Activated T-cell treated with anti-CD3 and anti-CD28 coated beads, Interleukin-2, amount 50 U/mL, for 1 hour (primary cell): ENCODE data around the gene DSCAML1.
"Not testable (repeated sequence)": the region's sequence is repeated elsewhere in the genome, so short reads cannot be mapped to it uniquely, and the experiment has no call there.

Source experiments
- DNase-seq: peaks from one replicate; pipeline ENCODE4 v3.0.0-alpha.2; 2020

DSCAML1 gene

DNA sequence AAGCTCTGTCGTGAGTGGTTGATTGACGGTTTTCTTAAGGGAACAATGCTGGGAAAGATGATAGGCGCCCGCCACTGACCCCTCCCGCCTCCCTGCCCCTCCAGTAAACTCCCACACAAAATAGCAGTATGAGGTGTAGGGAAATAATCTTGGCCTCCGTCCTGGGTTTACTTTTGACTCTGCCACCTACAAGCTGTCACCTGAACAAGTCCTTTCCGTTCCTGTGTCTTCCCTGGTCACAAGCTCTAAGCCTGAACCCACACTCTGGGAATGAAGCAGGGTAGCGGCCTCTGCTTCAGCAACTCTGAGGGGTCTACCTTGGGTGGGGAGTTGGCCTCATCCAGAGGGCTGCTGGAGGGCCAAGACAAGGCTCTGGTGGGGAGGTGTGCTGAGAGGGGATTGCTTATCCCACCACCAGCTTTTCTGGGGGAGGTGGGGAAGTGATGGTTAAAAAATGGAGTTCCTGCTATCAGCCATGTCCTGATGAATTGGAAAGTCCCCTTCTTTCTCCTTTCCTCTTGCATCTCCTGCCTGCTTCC lies 381.6 kb downstream of the DSCAML1 start:
- no peak for DNase-seq

DNA sequence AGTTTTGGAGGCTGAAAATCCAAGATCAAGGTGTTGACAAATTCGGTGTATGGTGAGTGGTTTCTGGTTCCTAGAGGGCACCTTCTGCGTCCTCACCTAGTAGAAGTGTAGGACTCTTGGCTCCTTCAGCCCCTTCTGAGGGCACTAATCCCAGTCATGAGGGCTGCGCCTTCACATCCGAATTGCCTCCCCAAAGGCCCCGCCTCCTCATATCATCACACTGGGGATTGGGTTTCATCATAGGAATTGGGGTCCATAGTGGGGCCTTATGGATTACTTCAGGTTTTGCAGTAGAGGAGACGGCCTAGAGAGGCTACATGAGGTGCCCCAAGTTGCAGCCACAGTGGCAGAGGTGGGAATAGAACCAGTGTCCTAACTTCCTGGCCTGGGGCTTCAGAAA lies 382.3 kb downstream of the DSCAML1 start:
- DNase-seq: no peak

DNA sequence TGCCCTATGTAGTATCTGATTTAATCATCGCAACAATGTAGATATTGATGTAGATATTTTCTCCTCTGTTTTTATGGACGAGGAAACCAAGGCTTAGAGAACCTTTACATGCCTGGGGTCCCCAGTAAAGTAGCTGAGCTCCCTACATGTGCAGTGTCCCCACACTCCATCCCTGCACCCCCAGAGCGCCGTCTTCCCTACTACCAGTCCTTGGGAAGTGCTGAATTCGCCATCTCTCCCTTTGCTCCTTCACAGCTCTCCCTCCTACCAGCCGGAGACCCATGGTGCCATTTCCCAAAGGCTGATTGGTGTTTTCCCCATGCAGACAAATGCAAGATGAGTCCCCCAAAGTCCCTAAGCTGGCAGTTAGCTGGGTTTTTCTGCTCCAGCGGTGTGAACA lies 383.4 kb downstream of the DSCAML1 start:
- no peak for DNase-seq

DNA sequence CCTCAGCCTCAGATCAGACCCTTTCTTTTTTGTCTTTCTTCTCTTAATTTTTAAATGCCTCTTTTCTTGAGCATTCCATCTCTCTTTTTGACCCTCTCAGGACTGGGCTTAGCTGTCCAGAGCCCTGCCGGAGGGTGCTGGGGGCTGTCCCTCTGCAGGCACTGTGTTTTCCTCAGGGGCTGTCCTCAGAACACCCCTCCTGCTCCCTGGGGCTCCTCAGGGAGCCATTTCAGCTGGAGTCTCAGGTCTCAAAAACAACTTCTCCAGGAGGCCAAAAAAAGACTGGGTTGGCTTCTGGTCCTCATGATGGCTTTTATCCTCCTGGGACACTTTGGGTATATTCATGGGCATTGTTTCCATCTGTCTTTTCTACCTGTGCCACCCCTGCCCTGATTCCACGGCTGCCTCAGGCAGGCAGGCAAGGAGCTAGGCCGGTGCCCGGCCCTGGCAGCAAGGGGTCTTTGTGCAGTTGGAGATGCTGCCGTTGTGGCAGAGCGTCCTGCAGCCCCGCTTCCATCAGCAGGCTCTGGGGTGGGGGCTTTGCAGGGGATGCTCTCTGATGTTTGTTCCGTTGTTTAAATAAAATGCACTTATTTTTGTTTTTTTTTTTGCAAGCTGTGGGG lies 384.3 kb downstream of the DSCAML1 start:
- no peak for DNase-seq

DNA sequence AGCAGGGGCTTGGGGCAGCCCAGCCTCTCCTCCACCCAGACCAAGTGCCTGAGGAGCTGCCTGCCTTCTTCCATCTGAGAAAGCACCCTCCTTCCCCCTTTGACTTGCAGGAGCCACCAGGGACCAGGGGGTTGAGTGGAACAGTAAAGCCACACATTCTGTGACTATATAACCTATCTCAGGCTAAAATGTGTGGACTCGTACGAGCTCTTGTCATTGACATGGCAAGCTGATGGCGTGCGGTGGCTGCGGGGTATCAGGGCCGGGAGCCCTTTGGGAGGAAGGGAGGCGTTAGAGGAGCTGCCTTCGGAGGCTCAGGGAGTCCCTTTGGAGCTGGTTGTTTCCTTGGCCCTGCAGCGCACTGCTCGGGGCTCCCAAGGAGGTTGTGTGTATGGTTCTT lies 384.8 kb downstream of the DSCAML1 start:
- DNase-seq: no peak

DNA sequence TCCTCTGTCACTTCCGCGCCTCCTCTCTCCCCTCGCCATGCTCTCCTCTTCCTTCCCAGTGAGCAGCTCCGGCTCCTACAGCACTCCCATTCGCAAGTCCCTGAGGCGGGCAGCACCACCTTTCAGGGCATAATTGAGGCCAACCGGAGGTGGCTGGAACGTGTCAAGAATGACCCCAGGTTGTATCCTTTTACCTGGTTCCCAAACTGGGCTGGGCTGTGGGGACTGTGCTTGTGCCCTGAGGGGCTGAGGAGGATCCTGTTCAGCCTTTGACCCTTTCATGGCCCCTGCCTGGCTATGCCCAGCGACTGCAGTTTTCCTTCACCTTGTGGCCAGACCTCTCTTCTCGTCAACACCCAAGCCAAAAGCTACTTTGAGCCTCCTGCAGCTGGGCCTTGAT lies 385.3 kb downstream of the DSCAML1 start:
- no peak for DNase-seq

DNA sequence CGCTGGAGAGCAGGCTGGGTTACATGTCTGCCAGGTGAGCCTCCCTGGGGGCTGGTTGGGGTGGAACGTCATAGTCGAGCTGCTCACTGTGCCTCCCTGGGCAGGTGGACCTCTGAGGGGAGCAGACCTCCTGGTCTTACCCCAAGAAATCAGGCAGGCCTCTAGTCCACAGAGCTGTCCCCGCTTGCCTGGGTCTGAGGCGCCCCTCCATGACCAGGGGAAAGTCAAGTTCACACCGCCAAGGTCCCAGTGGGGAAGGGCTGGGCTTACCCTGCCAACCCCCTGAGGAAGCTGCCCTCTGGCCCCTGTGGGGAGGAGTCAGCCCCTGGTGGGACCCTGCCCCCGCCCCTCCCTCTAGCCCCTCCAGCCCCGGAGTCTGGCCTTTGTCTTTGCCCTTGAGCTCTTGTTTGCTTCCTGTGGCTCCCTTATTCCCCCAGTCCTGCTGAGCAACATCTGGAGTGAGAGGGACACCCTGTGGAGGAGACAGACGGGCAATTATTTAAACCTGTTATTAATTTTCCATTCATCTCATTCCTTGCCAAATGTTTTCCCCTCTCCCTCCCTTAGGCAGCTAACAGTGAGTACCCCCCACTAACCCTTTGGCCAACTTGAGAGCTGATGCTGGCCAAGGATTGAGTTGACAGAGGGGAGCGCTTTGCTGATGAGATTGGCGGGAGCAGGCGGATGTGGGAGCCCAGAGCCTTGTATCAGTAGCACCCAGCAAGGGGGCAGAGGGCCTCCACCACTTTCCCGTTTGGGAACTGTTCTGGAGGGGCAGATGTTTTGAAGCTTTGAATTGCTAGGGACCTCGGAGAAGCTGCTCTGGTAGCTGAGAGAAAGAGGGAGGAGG lies 385.9 kb downstream of the DSCAML1 start:
- no peak for DNase-seq

DNA sequence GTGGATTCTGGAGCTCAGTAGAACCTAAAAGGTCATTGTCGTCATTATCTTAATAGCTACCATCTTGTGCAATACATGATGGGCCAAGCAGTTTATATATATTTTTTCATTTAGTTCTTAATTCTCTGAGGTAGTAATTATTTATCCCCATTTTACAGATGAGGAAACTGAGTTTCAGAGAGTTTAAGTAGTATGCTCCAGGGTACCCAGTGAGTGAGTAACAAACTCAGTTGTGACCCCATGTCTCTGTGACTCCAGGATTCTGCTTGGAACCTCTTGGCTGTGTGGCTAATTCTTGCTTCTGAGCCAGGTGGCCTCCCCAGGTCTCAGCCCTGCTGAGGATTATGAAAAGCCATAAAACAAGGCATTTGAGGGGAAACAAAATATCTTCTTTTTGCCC lies 386.8 kb downstream of the DSCAML1 start:
- no peak for DNase-seq

DNA sequence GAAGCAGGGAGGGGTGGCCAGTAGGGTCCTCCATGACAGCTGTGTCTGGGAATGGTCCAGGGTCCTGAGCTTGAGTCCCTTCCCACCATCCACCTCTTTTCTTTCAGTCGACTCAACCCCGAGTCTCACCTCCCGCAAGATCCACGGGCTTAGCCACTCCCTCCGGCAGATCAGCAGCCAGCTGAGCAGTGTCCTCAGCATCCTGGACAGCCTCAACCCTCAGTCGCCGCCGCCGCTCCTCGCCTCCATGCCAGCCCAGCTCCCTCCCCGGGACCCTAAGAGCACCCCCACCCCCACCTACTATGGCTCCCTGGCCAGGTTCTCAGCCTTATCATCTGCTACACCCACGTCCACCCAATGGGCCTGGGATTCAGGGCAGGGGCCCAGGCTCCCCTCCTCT lies 387.5 kb downstream of the DSCAML1 start:
- DNase-seq: no peak

DNA sequence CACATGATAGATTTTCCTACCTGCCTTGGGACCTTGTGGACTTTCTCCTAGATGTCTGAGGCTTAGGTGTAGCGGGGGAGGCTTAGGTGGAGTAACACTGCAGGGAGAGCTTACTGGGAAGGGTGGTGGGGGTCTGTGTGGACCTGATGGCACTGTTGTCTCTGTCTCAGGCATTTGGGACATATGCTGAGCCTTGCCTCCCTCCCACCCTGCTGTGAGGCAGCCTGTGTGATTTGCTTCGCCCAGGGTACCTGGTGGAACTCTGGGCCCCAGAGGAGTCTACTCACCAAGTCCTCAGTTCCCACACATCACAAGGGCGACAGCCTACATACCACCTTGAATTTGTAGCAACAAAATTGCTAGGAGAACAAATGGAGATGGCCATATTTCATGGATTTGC lies 388.7 kb downstream of the DSCAML1 start:
- DNase-seq: no peak

DNA sequence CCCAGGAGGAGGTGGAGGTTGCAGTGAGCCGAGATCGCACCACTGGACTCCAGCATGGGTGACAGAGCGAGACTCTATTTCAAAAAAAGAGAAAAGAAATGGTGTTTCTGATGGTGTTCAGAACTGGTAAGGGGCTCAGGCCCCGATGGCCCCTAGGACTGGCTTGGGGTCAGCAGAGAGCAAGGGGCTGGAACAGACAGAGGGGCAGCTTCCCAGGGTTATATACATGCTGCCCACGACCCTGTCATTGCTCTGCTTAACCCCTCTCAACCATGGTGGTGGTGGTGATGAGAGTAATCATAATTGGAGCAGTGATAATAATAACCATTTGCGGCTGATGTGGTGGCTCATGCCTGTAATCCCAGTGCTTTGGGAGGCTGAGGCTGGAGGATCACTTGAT lies 390.0 kb downstream of the DSCAML1 start:
- DNase-seq: no peak

DNA sequence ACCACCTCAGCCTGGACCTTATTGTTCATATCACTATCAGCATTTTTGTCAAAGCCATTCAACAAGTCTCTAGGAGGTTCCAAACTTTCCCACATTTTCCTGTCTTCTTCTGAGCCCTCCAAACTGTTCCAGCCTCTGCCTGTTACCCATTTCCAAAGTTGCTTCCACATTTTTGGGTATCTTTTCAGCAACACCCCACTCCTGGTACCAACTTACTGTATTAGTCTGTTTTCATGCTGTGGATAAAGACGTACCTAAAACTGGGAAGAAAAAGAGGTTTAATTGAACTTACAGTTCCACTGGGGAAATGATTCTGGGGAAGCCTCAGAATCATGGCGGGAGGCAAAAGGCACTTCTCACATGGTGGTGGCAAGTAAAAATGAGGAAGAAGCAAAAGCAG lies 391.1 kb downstream of the DSCAML1 start:
- DNase-seq: not testable (repeated sequence)

DNA sequence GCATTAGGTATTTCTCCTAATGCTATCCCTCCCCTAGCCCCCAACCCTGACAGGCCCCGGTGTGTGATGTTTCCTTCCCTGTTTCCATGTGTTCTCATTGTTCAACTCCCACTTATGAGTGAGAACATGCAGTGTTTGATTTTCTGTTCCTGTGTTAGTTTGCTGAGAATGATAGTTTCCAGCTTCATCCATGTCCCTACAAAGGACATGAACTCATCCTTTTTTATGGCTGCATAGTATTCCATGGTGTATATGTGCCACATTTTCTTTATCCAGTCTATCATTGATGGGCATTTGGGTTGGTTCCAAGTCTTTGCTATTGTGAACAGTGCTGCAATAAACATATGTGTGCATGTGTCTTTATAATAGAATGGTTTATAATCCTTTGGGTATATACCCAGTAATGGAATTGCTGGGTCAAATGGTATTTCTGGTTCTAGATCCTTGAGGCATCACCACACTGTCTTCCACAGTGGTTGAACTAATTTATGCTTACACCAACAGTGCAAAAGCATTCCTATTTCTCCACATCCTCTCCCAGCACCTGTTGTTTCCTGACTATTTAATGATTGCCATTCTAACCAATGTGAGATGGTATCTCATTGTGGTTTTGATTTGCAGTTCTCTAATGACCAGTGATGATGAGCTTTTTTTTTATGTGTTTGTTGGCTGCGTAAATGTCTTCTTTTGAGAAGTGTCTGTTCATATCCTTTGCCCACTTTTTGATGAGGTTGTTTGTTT lies 397.7 kb downstream of the DSCAML1 start:
- DNase-seq: not testable (repeated sequence)

DNA sequence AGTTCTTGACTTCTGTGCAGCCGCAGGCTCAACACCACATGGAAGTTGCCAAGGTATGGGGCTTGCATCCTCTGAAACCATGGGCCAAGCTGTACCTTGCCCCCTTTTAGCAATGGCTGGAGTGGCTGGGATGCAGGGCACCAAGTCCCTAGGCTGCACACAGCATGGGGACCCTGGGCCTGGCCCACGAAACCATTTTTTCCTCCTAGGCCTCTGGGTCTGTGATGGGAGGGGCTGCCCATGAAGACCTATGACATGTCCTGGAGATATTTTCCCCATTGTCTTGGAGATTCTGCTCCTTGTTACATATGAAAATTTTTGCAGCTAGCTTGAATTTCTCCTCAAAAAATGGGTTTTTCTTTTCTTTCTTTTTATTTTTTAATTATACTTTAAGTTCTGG lies 398.4 kb downstream of the DSCAML1 start:
- not testable (repeated sequence) for DNase-seq

DNA sequence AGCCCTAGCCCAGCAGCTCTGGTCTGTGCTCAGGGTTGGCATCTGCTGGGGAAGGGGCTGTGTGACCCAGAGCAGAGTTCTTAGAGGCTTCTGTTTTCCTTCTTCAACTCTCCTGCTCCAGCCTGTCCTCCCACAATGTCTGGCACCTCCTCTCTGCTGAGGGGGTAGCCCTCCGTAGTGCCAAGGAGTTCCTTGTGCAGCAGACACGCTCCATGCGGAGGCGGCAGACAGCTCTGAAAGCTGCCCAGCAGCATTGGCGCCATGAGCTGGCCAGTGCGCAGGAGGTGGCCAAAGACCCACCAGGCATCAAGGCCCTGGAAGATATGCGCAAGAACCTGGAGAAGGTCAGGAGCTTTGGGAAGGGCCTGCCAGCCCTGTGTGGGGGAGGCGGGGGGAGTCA lies 400.0 kb downstream of the DSCAML1 start:
- DNase-seq: no peak

DNA sequence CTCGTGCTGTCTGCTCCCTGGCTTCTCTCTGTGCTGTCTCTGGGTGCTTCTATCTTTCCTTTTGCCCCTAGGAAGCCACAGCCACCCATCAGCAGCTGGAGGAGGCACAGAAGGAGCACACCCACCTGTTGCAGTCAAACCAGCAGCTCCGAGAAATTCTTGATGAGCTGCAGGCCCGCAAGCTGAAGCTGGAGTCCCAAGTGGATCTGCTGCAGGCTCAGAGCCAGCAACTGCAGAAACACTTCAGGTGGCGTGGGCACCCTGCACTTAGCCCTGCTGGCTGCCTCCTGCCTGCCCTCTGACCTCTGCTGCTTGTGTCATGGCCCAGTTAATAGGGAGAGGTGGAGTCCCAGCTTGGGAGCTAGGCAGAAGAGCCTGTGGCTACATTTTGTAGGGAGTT lies 401.5 kb downstream of the DSCAML1 start:
- no peak for DNase-seq

DNA sequence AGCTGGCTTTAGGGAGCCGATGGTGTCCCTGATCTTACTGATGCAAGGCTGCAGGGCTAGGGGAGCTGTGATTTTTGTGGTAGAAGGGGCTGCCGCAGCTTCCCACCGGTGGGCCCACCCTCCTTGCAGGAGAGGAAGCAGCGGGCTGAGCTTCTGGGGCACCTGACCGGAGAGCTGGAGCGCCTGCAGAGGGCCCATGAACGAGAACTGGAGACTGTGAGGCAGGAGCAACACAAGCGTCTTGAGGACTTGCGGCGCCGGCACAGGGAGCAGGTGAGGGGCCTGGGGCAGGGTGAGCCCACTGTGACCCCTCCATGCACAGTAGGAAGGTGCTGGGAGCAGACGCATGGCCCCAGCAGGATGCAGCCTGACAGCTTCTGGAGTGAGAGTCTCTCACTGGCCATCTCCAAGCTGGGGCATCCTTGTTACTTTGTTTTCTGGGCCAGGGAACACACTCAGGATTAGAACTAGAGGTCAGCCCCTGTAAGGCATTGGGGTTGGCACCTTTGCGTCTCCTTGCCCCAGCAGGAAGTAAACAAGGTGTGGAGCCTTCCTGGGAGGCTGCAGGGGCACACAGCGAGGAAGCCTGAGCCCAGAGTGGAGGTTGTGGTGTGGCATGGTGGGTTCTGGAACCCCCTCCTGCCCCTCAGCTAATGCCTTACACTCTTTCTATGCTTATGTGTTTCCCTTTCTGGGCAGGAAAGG lies 402.6 kb downstream of the DSCAML1 start:
- DNase-seq: no peak

DNA sequence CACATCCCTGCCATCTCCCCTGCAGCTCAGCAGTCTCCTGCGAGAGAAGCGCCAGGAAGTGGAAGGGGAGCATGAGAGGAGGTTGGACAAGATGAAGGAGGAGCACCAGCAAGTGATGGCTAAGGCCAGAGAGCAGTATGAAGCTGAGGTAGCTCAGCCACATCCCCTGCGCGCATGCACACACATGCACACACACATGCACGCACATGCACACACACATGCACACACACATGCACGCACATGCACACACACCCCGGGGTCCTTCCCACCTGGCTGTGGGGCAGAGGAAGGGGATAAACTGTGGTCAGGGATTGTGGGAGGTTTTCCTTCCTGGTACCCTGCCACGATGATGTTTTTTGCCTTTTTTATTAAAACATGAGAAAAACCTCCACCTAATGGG lies 404.0 kb downstream of the DSCAML1 start:
- no peak for DNase-seq

DNA sequence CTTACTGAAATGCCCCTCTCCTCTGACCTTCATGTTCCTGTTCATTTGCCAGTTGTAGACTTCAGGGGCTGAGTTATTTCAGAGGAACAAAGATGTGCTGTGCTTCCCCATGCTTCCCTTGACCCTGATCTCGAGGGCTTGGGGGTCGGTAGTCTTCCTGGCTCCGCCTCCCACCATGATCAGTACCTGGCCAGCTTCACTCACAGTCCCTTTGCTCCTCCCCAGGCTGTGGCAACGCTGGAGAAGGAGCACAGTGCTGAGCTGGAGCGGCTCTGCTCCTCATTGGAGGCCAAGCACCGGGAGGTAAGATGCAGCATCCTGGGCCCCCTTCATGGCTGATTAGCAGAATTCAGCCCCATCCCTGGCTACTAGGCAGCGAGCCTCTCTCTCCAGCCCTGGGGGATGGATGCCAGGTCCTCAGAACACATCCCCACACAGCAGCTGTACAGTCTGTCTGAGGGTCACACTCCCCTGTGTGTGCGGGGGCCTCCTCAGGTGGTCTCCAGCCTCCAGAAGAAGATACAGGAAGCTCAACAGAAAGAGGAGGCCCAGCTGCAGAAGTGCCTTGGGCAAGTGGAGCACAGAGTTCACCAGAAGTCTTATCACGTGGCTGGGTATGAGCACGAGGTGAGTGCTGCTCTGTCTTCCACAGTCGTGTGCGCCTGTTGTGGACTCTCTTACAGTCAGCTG lies 404.9 kb downstream of the DSCAML1 start:
- DNase-seq: no peak

DNA sequence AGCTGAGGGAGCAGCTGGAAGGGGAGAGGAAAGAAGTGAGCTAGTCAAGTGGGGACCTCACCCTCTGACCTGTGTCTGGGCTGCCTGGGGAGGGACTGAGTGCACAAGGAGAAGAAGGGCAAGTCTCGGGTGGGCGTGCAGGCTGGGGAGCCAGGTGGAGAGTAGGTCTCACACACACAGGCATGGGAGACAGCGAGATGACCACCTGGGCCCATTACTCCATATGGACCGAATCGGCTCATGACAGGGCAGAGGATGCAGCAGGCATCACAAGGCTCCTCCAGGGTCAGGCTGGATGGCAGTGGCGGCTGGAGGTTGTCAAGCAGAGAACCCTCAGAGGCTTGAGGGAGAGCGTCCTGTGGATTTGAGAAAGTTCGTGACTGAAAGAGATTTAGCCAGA lies 405.8 kb downstream of the DSCAML1 start:
- DNase-seq: no peak

DNA sequence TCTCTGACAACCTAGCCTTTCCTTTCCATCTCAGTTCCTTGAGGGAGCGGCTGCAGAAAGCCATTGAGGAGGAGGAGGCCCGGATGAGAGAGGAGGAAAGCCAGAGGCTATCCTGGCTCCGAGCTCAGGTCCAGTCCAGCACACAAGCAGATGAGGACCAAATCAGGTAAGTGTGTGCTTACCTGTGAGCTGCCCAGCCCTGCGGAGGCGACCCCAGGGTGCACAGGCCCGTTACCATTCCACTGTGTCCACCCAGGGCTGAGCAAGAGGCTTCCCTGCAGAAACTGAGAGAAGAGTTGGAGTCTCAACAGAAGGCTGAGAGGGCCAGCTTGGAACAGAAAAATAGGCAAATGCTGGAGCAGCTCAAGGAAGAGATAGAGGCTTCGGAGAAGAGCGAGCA lies 406.3 kb downstream of the DSCAML1 start:
- no peak for DNase-seq

DNA sequence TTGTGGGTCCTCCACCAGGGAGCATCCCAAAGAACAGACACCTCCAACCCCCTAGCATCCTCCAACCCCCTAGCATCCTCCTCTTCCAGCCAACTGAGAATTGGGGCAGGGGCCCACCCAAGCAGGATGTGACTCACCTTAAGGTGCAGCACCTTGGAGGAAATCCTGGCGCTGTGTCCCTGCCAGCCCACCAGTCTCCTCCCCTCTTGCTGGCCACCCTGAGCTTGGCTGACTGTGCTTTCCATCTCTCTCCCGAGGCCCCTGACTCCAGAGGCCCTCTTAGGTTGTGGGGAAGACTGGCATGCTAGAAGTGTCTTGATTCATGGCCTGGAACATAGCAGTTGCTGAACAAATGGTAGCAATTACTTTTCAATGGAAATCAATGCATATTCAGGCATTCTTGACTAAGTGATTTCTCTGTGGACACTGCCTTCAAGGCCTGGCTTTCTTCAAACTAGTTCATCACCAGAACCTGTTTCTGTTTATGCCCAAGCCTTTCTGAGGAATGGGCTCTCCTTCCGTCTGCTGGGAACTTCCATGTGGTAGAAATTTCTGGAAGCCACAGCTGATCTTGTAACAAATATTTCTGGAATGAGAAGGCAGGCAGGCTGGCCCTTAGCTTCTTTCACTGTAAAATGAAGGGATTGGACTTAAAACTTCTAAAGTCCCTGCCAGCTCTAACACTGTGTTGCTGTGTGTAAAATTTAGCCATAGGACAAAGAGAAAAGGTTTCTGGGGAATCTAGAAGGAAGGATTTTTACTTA lies 408.8 kb downstream of the DSCAML1 start:
- DNase-seq: no peak
